Measurements from ENCODE around the gene CCDC81.

DNA sequence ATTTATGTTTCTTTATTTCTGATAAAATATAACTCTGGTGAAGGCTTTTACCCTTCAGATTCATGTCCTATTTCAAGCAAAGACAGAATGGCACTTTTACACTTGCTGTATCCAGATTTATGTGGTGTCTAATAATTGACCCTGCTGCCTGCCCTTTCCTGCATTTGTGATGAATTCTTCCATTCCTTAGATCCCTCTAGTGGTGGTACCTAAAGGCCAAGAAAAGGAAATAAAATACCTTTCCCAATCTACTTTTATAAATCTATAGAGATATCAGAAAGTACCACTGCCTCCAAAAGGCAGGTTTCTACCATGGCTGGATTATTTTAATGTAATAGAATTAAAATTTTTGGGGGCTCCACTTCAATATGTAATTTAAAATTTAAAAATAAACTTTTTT lies 34.2 kb downstream of the CCDC81 start:
- TF ChIP-seq, protein P1, sequence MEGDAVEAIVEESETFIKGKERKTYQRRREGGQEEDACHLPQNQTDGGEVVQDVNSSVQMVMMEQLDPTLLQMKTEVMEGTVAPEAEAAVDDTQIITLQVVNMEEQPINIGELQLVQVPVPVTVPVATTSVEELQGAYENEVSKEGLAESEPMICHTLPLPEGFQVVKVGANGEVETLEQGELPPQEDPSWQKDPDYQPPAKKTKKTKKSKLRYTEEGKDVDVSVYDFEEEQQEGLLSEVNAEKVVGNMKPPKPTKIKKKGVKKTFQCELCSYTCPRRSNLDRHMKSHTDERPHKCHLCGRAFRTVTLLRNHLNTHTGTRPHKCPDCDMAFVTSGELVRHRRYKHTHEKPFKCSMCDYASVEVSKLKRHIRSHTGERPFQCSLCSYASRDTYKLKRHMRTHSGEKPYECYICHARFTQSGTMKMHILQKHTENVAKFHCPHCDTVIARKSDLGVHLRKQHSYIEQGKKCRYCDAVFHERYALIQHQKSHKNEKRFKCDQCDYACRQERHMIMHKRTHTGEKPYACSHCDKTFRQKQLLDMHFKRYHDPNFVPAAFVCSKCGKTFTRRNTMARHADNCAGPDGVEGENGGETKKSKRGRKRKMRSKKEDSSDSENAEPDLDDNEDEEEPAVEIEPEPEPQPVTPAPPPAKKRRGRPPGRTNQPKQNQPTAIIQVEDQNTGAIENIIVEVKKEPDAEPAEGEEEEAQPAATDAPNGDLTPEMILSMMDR (IDR thresholded peaks at IDR 0.05), result no peak
- TF ChIP-seq POLR2A (IDR thresholded peaks at IDR 0.05; ENCODE audit: low read depth), result no peak

All from esophagus muscularis mucosa (tissue), 3 donors.